Suppressor macrophage (primary cell): Measurements from ENCODE around the gene PSMB7.
"Not testable (repeated sequence)": the region's sequence is repeated elsewhere in the genome, so short reads cannot be mapped to it uniquely, and the experiment has no call there.

Experiments
- DNase-seq, 4 experiments: peaks; one replicate each; pipeline ENCODE4 v3.0.0-alpha.2; 2020 to 2022

The PSMB7 gene

DNA sequence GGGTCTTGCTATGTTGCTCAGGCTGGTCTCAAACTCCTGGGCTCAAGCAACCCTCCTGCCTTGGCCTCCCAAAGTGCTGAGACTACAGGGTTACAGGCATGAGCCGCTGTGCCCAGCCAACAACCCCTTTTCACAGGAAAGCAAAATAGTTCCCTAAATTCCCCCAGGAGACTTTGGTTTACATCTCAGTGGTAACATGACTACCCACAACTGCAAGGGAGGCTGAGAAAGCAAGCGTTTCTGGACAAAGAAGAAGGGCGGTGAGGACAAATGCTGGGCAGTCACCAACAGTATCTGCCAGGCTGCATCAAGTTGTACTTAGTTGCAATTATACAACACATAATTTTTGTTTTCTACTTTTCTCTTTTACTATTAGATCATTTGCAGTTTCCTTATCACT lies 27.6 kb upstream of the PSMB7 start:
- DNase-seq = no peak

DNA sequence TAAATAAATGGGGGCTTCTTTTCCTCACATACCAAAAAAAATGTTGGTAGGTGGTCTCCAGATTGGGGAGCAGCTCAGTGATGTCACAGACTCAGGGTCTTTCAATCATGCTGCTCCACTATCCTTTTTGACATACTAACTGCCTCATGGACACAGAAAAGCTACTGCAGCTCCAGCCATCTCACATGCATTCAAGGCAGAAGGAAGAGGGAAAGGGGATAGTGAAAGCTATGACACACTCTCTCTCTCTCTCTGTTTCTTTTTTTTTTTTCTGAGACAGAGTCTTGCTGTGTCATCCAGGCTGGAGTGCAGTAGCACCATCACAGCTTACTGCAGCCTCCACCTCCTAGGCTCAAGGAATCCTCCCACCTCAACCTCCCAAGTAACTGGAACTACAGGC lies 27.1 kb upstream of the PSMB7 start:
- DNase-seq = no peak

DNA sequence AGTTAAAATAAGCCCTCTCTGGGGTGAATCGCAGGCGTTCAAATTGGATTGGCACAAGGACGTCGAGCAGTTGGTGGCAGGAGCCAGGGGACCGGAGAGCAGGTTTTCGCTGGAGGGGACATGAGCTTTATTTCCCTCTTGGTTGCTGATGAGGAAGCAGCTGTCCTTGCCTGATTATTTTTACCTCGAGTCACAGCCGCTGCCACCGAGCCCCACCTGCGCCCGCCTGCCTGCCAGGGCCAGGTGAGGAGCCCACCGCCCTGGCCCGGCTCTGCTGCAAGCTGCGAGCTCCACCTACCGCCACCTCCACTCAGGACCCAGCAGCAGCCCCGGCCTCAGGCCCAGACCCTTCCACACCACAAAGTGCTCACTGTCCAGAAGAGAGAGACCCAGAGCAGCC lies 26.0 kb upstream of the PSMB7 start:
- DNase-seq = no peak

DNA sequence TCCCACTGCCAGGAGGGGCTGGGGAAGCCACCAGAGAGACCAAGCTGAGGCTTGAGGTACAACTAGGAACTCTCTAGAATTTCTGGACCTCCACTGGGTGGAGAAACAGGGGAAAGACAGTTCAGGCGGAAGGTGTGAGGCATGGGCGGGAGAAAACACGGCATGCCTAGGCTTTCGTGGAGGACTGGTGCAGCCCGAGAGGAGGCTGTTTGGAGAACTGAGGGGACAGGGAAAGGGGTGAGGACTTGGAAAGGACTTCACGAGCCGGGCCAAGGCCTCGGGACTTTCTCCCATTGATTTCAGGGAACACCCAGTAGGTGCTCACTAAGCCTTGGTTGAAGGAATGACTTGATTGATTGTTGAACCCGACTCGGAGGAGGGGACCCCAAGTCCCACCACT lies 25.5 kb upstream of the PSMB7 start:
- DNase-seq = no peak

DNA sequence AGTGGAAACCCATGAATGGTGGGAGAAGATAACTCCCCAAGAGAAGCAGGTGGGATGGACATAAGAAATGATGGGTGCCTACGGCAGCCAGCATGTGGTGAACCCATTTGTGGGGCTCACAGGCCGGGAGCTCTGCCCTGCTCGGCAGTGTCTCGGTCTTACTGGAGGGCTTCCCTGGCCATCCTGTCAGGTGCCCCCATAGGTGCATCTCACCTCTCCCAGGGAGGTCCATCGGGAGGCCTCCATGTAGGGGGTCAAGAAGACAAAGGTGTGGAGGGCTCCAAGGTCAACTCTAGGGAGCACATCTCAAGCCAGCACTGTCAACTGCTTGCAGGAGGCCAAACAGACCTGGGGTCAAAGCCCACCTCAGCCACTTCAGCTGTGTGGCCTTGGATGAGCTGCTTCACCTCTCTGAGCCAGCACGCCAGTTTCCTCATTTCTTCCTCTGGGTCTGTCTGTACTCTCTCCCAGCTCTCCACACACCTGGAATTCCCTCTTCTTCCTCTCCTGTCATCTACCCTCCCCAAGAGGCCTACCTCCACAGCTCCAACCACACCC lies 24.5 kb upstream of the PSMB7 start:
- DNase-seq = no peak

DNA sequence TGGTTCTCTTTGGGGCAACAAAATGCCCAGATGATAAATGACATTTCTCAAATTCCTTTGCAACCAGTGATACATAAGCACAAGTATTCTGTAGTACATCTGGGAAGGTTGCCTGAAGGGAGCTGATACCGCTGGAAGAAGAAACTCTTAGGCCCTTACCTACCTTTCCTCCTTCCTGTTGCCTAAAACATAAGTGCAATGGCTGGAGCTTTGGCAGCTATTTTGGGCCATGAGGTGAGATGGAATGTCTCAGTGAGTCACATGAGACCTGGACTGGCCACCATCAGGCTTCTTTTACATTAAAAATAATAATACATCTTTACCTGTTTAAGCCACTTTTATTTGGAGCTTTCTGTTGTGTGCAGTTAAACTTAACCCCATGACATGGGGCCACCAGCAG lies 23.8 kb upstream of the PSMB7 start:
- no peak for DNase-seq

DNA sequence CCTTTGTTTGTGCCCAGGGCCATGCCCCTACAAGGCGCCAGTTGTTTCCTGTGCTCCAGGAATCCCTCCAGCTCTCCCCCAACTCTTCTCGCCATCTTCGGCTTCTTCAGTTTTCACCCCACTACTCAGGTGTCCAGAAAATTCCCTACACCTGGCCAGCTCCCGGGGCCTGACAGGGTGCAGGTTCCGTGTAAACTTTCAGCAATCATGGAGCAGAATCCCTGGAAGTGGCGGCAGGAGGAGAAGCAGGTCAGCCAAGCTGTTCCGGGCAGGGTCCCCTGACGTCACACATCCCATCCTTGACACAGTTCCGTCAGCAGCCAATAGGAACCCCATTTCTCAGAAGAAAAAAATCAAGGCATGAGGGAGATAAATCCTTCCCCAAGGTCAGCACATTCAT lies 22.8 kb upstream of the PSMB7 start:
- DNase-seq = no peak

DNA sequence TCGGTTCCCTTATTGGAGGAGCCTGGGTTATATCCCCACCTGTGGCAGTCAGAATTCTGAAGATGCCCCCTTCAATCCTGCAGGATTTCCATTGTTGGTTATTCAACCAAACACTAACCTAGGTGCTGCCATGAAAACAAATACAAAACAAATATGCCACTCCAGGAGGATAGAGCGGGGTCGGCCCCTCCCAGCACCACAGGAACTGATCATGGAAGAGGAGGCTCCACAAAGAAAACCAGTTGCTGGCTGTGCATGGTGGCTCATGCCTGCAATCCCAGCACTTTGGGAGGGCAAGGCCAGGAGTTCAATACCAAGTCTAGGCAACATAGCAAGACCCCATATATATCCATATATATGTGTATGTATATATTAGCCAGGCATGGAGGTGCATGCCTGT lies 21.8 kb upstream of the PSMB7 start:
- no peak for DNase-seq

DNA sequence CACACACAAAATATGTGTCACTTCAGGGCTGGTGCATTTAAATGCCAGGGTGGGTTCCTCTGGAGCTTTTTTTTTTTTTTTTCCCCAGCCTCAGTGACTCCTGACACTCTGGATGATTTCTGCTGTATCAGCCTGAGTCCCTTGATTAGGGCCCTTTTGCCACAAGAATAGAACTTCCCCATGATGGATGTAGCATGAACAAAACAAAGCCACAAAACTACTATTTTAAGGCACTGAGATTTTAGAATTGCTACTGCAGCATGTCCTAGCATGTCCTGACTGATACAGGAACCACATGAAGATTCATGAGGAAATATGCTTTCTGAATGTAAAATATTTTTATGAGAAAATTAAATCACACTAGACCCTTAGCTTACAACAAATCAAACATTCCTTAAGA lies 21.1 kb upstream of the PSMB7 start:
- DNase-seq = peak in 3 of 4 experiments; percentile 8 to 51 (median 41)

DNA sequence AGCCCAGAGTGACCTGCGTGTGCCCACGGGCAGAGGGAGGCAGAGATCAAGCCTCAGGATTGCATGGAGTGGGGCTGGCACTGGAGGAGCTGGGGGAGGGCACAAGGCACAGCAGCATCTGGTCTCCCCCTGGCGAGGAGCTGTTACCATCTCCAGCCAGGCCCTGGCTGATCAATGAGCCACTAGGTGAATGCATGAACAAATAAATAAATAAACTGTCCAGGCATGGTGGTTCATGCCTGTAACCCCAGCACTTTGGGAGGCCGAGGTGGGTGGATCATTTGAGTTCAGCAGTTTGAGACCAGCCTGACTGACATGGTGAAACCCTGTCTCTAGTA lies 14.3 kb upstream of the PSMB7 start:
- no peak for DNase-seq

DNA sequence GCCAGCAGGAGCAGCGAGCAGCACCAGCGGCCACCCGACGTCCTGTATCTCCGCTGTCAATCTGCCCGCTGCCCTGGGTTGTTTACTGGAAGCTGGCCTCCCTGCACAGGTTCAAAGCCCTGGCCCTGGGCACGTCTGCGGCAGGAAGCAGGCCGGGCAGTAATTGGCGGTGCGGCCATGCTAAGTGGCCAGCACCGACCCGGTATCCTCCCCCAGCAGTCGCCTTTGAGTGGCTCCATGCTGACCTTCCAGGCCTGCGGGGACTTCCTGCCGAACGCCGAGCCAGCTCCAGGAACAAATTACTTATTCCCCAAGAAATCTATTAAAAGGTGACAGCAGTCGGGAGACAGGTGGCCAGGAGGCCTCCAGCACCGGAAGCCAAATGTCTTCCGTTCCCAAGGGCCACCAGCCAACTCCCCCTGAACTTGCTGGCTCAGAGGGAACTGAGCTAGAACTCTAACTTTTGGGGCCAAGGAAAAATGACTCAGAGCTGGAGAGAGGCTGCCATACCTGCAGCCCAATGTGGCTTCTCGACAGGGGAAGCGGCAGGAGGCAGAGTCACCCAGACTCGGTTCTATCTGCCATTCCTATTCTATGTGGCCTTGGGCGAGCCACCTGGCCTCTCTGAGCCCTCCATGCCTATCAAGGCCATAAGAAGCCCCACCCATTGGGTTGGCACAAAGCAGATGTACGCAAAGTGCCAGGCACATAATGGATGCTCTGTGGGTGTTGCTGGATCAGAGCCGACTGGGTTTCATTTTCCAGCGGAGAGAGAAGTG lies 13.7 kb upstream of the PSMB7 start:
- DNase-seq = no peak

DNA sequence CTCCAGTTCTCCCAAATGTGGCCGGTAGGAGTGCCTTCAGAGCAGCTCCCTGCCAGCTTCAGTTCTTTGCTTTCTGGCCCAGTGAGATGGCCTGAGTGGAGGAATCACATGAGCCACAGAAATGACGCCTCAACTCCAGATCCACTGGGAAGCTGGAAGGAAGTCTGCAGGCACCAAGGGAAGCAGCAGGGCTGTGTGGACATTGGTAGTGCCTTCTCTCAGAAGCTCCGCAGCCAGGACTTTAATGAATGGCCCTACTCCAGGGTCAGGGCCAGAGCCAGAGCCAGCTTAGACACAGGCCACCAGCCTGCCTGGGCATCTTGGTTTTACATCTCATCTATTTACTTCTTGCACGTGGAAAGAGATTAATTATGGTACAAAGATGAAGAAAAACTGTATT lies 12.0 kb upstream of the PSMB7 start:
- no peak for DNase-seq

DNA sequence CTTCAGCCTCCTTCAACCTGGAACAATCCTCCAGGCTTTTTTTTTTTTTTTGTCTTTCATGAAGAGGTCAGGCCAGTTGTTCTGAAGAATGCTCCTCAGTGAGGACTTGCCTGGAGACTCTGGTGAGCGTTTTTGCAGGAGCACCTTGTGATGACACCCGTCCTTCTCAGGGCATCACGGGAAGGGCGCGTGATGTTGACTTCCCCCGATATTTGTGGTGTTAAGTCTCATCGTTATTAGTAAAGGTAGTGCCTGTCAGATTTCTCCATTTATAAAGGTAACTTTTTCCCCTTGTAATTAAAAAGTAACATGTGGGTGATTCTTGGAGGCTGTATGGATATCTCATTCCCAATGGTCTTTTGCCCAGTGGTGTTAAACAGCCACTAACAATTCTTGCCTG lies 11.1 kb upstream of the PSMB7 start:
- DNase-seq = no peak

DNA sequence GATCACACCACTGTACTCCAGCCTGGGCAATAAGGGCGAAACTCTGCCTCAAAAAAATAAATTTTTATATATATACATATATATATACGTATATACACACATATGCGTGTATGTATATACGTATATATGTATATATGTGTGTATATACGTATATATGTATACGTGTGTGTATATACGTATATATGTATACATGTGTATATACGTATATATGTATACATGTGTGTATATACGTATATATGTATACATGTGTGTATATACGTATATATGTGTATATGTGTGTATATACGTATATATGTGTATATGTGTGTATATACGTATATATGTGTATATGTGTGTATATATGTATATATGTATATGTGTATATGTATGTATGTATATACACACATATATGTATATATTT lies 10.5 kb upstream of the PSMB7 start:
- DNase-seq = not testable (repeated sequence)

DNA sequence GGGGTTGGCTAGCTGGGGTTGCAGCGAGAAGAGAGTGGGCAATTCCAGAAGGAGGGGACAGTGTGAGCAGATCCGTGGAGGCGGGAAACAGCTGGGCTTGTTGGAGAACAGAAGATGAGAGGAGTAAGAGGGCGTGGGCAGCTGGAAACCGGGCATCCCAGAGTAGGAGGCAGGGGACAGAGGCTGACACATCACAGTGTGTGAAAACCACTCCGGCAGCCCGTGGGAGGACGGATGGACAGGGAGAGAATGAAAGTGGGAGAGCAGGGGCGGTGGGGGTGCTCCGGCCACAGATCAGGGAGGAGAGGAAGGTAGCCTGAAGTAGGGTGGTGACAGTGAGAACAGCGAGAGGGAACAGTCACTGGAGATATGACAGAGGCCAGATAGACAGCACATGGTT lies 8.3 kb upstream of the PSMB7 start:
- no peak for DNase-seq

DNA sequence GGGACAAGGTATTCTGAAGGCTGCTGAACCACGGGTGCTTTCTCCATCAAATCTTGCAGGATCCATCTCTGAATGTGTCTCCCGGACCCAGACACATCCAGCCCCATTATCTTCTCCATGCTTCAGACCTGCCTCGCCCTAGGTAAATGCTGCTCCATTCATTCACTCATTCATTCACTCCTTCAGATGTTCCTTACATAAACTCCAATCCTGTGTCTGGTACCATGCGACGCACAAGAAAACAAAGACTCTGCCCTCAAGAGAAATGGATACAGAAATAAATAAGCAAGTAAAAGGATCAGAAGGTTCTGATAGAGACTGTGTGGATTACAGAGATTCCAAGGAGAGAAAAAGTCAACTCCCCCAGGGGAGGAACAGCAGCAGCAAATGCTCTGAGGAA lies 7.9 kb upstream of the PSMB7 start:
- no peak for DNase-seq

DNA sequence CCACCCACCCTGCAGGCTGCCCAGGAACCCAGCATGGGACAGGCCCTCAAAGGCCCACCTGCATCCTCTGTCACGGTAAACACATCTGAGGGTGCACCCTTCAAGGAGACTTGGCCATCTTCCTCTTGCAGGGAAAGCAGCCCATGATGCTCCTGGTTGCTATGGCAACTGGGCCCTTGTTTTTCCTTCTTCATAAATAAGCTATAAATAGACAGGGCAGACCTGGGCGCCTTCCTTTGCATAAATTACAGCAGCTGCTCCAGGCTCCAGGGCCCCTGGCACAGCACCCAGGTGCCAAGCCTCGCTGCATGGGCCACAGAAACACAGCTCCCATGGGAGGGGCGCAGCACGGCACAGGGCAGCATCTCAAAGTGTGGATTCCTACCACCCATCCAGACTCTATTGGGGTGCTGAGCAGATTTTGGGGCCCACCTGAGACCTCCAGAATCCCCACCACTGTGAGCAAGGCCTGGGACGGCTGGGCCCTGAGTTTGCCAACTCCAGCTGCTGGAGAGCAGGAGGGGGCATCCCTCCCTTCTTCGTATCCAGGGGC lies 5.8 kb upstream of the PSMB7 start:
- no peak for DNase-seq

DNA sequence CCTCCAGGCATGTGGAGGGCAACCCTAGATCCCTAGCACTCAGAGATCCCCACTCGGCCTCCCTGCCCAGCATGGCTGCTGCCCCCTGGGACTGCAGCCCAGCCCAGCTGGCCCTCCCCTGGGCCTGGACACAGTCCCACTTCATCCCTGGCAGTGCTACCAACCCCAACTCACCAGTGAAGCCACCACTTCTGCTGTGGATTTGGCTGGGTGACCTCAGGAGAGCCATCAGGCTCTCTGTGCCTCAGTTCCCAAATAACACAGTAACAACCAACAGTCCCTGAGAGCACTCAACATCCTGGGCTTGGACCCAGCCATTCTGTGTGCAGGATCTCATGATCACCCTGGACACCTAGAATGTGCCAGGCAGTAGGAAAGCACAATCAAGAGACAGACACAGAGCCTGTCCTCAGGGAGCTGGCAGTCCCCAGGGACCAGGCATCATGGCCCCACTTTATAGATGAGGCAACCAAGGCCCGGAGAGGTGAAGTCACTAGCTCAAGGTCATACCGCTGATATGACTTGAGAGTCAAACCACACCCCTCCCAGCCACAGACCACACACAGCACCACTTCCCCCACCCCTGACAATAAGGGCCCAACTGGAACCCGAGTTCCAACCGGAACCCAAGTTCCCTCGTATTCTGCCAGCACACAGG lies 4.7 kb upstream of the PSMB7 start:
- no peak for DNase-seq

DNA sequence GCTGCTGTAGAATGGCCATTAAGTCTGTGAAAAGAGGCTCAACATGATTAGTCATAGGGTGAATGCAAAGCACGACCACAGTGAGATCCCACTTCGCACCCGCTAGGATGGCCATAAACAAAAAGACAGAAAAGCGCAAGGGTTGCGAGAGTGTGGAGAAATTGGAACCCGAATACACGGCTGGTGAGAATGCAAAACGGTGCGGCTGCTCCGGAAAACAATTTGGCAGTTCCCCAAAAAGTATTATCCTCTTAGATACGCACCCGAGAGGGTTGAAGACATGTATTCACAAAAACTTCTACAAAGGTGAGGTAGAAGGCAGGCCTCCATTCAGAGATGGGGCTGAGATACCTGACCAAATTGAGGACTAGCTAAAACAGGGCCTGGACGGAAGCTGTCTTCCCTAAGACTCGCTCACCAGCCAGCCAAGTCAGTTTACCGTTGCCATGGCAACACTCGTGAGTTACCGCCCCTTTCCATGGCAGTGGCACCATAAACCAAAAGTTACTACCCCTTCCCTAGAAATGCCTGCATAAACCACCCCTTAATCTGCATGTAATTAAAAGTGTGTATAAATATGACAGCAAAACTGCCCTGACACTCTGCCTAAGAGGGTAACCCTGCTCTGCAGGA lies 726 bp upstream of the PSMB7 start:
- DNase-seq = no peak

DNA sequence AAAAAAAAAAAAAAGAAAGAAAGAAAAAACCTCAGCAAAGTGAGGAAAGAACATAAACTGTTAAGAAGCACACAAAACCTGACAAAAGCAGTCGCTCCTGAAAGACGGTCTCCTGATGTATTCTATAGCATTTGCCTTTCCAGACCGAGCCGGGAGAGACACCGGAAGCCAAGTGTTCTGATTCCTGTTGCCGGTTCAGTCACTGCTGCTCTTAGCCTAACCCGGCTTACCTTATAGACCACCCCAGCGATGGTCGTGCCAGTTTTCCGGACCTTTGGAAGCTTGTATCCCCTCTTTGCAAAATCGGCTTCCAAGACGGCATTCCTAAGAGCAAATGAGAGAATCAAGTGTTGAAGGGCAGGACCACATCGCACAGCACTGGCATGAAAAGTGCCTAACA lies 630 bp downstream of the PSMB7 start:
- no peak for DNase-seq

DNA sequence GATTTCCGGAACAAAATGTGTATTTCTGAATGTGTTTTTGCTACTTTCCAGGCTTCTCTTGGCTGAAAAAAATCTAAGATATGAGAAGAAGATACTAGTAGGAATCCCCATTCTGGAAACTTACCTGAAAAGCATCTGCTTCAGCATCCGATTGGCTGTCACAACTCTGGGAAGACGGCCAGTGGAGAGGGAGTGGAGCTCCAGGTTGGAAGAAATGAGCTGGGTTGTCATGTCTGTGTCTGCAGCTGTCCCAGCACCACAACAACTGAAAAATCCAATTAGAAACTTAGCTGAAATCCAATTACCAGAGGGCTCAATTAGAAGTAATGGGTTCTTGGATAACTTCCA lies 3.0 kb downstream of the PSMB7 start:
- no peak for DNase-seq

DNA sequence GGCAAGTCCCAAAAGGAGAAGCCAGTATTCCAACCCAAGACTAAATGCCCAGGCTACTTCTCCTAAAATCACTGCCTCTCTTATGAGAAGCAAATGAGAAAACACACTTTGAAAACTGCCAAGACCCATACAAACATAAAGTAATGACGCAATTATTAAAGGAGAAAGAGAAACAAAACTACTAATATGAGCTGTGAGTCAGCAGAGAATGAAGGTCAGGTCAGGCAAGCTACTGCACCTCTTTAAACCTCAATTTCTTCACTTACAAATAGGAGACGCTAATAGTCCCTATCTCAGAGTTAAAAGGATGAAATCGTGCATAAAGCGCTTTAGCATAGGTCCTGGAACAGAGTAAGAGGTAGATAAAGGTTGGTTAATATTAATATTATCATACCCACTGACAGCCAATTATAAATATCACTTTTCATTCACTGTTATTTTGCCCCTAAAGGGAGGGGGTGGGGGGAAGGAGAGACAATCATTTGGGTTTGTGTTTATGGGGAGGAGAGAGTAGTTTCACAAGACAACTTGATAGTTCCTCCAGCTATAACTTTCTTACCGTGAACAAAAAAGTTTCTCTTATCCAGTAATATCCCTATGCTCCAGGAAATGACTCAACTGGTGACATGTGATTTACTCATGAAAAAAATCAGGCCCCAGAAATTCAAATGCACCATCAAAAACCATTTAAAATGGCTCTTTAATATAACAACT lies 3.6 kb downstream of the PSMB7 start:
- DNase-seq = peak in 2 of 4 experiments; percentile 41 to 46

DNA sequence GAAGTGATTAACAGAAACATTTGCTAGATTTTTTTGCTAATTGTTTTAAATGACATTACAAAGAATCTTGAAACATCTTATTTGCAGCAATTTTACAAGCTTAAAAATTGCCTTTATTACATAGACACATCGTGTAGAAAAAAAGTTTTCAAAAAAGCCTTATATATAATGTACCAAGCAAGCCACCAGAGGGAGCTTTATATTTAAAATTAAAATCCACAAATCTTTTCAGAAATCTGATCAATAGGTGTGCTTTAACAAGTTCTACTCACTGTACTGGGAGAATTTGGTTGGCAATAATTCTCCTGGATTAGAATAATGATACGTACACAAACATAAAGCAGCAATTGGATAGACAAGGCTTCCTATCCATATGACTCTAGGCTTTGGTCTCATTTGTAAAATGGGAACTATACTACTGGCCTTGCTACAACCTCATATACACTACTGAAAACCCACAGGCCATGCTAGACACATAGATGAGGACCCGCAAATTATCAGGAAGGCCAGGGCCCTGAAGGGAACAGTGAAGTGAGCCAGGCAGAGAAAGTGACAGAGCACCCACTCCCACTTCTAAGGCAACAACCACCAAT lies 4.8 kb downstream of the PSMB7 start:
- DNase-seq = peak in 1 of 4 experiments; percentile 15
